HEK293 (cell line): ENCODE data around the gene MEGF10.
A peak's percentile ranks its signal among the peaks of the same experiment; 100 is the strongest.
"Not testable (repeated sequence)": the region's sequence is repeated elsewhere in the genome, so short reads cannot be mapped to it uniquely, and the experiment has no call there.

Experiments used
- CTCF ChIA-PET: fragments of 350-600 bp; formaldehyde crosslinking; extraction: SDS; loops from one replicate; lab custom pipeline; 2021; ENCODE audit warnings: antibody characterized with exemption; lab: Yijun Ruan, JAX
- POLR2A ChIA-PET: fragments of 300-600 bp; formaldehyde crosslinking; extraction: SDS; loops from one replicate; lab custom pipeline; 2020; ENCODE audit warnings: antibody characterized with exemption, inconsistent platforms; lab: Yijun Ruan, JAX
- H3K27ac ChIP-seq: fragments of 200-500 bp; sonication (Bioruptor generic); 2 replicates; pipeline ENCODE4 v1.5.1; 2014; ENCODE audit warnings: low read depth, low read length, control low read depth, inconsistent platforms; ENCODE audit errors: extremely low read depth
- H3K36me3 ChIP-seq, 2 experiments: fragments of 200-500 bp in 1 of 2; sonication (Bioruptor generic) in 1 of 2; 1 replicate in 1 of 2; 2 replicates in 1 of 2; pipeline ENCODE4 v1.5.1; 2014 to 2017; ENCODE audit warnings: inconsistent platforms in 2 of 2, low read length in 2 of 2; ENCODE audit not compliant: control insufficient read depth in 2 of 2, insufficient read depth in 1 of 2
- H3K4me1 ChIP-seq: fragments of 200-500 bp; sonication (Bioruptor generic); 2 replicates; pipeline ENCODE4 v1.5.1; 2014; ENCODE audit warnings: mild to moderate bottlenecking, low read length, inconsistent platforms; ENCODE audit not compliant: control insufficient read depth, insufficient read depth
- H3K4me3 ChIP-seq: 2 replicates; pipeline ENCODE4 v1.5.1; 2011; ENCODE audit warnings: low read depth, mild to moderate bottlenecking, control low read depth, low read length, moderate library complexity
- H3K9me3 ChIP-seq: fragments of 200-500 bp; sonication (Bioruptor generic); 2 replicates; pipeline ENCODE4 v1.5.1; 2014; ENCODE audit warnings: low read depth, low read length, inconsistent platforms; ENCODE audit not compliant: control insufficient read depth, insufficient read depth
- GLIS2 ChIP-seq: fragments of 450-650 bp; formaldehyde crosslinking; IDR thresholded peaks from 2 replicates; pipeline ENCODE4 v1.5.1; 2016; ENCODE audit warnings: missing biosample characterization, missing genetic modification characterization
- KLF1 ChIP-seq: fragments of 450-650 bp; formaldehyde crosslinking; IDR thresholded peaks from 2 replicates; pipeline ENCODE4 v1.5.1; 2016; ENCODE audit warnings: missing biosample characterization, missing genetic modification characterization
- SALL2 ChIP-seq: fragments of 450-650 bp; formaldehyde crosslinking; IDR thresholded peaks from 2 replicates; pipeline ENCODE4 v1.5.0; 2017; ENCODE audit warnings: missing biosample characterization, mild to moderate bottlenecking, missing genetic modification characterization, borderline replicate concordance
- SCRT1 ChIP-seq: fragments of 450-650 bp; formaldehyde crosslinking; IDR thresholded peaks from 2 replicates; pipeline ENCODE4 v1.5.1; 2016; ENCODE audit warnings: missing biosample characterization, missing genetic modification characterization, borderline replicate concordance
- SCRT2 ChIP-seq: fragments of 450-650 bp; formaldehyde crosslinking; IDR thresholded peaks from 2 replicates; pipeline ENCODE4 v1.5.1; 2016; ENCODE audit warnings: missing biosample characterization, missing genetic modification characterization
- WT1 ChIP-seq: fragments of 450-650 bp; formaldehyde crosslinking; IDR thresholded peaks from 2 replicates; pipeline ENCODE4 v1.5.1; 2016; ENCODE audit warnings: missing biosample characterization, missing genetic modification characterization
- YY1 ChIP-seq: fragments of 450-650 bp; formaldehyde crosslinking; IDR thresholded peaks from 2 replicates; pipeline ENCODE4 v1.5.1; 2018; ENCODE audit warnings: missing biosample characterization, missing genetic modification characterization
- ZBTB11 ChIP-seq: fragments of 450-650 bp; formaldehyde crosslinking; conservative IDR thresholded peaks from 2 replicates; pipeline ENCODE4 v1.5.1; 2016; ENCODE audit warnings: low read depth, missing biosample characterization, missing genetic modification characterization
- ZBTB17 ChIP-seq: fragments of 450-650 bp; formaldehyde crosslinking; IDR thresholded peaks from 2 replicates; pipeline ENCODE4 v1.5.1; 2016; ENCODE audit warnings: missing biosample characterization, missing genetic modification characterization
- ZNF148 ChIP-seq: fragments of 450-650 bp; formaldehyde crosslinking; IDR thresholded peaks from 2 replicates; pipeline ENCODE4 v1.5.0; 2017; ENCODE audit warnings: missing biosample characterization, missing genetic modification characterization, borderline replicate concordance
- ZNF184 ChIP-seq: fragments of 450-650 bp; IDR thresholded peaks from 2 replicates; pipeline ENCODE4 v1.5.1; 2018; ENCODE audit warnings: missing biosample characterization, mild to moderate bottlenecking, missing genetic modification characterization
- ZNF221 ChIP-seq: fragments of 450-650 bp; formaldehyde crosslinking; IDR thresholded peaks from 2 replicates; pipeline ENCODE4 v1.5.1; 2017; ENCODE audit warnings: missing biosample characterization, missing genetic modification characterization, borderline replicate concordance
- ZNF23 ChIP-seq: fragments of 450-650 bp; formaldehyde crosslinking; IDR thresholded peaks from 2 replicates; pipeline ENCODE4 v1.5.1; 2016; ENCODE audit warnings: missing biosample characterization, missing genetic modification characterization, borderline replicate concordance
- ZNF248 ChIP-seq: fragments of 450-650 bp; formaldehyde crosslinking; IDR thresholded peaks from 2 replicates; pipeline ENCODE4 v1.5.1; 2017; ENCODE audit warnings: missing biosample characterization, missing genetic modification characterization
- ZNF501 ChIP-seq: fragments of 450-650 bp; formaldehyde crosslinking; IDR thresholded peaks from 2 replicates; pipeline ENCODE4 v1.5.1; 2016; ENCODE audit warnings: missing biosample characterization, missing genetic modification characterization
- ZNF513 ChIP-seq: fragments of 450-650 bp; IDR thresholded peaks from 2 replicates; pipeline ENCODE4 v1.5.1; 2018; ENCODE audit warnings: missing biosample characterization, missing genetic modification characterization
- ZNF529 ChIP-seq: fragments of 450-650 bp; formaldehyde crosslinking; IDR thresholded peaks from 2 replicates; pipeline ENCODE4 v1.5.1; 2017; ENCODE audit warnings: missing genetic modification characterization, missing biosample characterization; ENCODE audit not compliant: insufficient replicate concordance
- ZNF555 ChIP-seq: fragments of 450-650 bp; formaldehyde crosslinking; conservative IDR thresholded peaks from 2 replicates; pipeline ENCODE4 v1.5.1; 2017; ENCODE audit warnings: missing biosample characterization, mild to moderate bottlenecking, missing genetic modification characterization, inconsistent platforms
- ZNF561 ChIP-seq: fragments of 450-650 bp; IDR thresholded peaks from 2 replicates; pipeline ENCODE4 v1.5.1; 2018; ENCODE audit warnings: missing biosample characterization, missing genetic modification characterization, borderline replicate concordance
- ZNF585B ChIP-seq: fragments of 450-650 bp; formaldehyde crosslinking; IDR thresholded peaks from 2 replicates; pipeline ENCODE4 v1.5.1; 2016; ENCODE audit warnings: missing biosample characterization, missing genetic modification characterization
- ZNF621 ChIP-seq: fragments of 450-650 bp; formaldehyde crosslinking; IDR thresholded peaks from 2 replicates; pipeline ENCODE4 v1.5.1; 2017; ENCODE audit warnings: missing biosample characterization, missing genetic modification characterization
- ZNF777 ChIP-seq: fragments of 450-650 bp; formaldehyde crosslinking; IDR thresholded peaks from 2 replicates; pipeline ENCODE4 v1.5.1; 2017; ENCODE audit warnings: missing biosample characterization, missing genetic modification characterization, borderline replicate concordance

The MEGF10 gene

GRCh38 chr5:127295454-127295853 lies 4.9 kb downstream of the MEGF10 start:
- no peaks in the 10 kb centered on the region for H3K9me3 ChIP-seq
- ChIA-PET POLR2A (no interaction called here), CTCF (interaction anchor here (0.9 kb wide), 2 partner anchors 17 to 161 kb away, joined by 3 to 5 read pairs; no protein-coding TSS in a partner anchor)
- H3K4me3 ChIP-seq, result no peak overlapping the region
- H3K27ac ChIP-seq, result no peak overlapping the region
- H3K36me3 ChIP-seq, result no peaks in the 10 kb centered on the region
- no peak for TF ChIP-seq ZNF621 (tag by site-specific recombination)
- TF ChIP-seq ZNF23 (tag by site-specific recombination), result no peak
- TF ChIP-seq ZBTB17 (tag by site-specific recombination), result no peak
- TF ChIP-seq YY1 (tag by site-specific recombination), result no peak
- no peak for TF ChIP-seq ZNF585B (tag by site-specific recombination)
- TF ChIP-seq GLIS2 (tag by site-specific recombination), result no peak
- TF ChIP-seq ZNF561, result no peak
- no peak for TF ChIP-seq ZNF248 (tag by site-specific recombination)
- TF ChIP-seq ZNF221, result no peak
- no peak for TF ChIP-seq ZNF513 (tag by site-specific recombination)
- no peak for TF ChIP-seq ZNF529 (tag by site-specific recombination)
- no peak for TF ChIP-seq WT1 (tag by site-specific recombination)
- no peak for TF ChIP-seq ZBTB11 (tag by site-specific recombination)
- TF ChIP-seq ZNF148, result no peak
- no peak for TF ChIP-seq SALL2 (tag by site-specific recombination)
- no peak for TF ChIP-seq ZNF501
- no peak for TF ChIP-seq ZNF184
- no peaks in the 10 kb centered on the region for H3K4me1 ChIP-seq

- CTCF ChIA-PET, result interaction anchor here (1.5 kb wide), 1 partner anchor 197 kb away, joined by 3 read pairs; no protein-coding TSS in a partner anchor
Observed at GRCh38 chr5:127296321-127296720, 5.7 kb downstream of the MEGF10 start.

GRCh38 chr5:127296894-127297293 lies 6.3 kb downstream of the MEGF10 start:
- H3K36me3 ChIP-seq, POLR2A ChIA-PET, H3K4me3 ChIP-seq, H3K27ac ChIP-seq, H3K9me3 ChIP-seq, H3K4me1 ChIP-seq: not testable (repeated sequence)
- CTCF ChIA-PET, result interaction anchor here (0.6 to 1.5 kb wide), 2 partner anchors 78 to 196 kb away, joined by 3 read pairs; no protein-coding TSS in a partner anchor

More at GRCh38 chr5:127296321-127296720, 5.7 kb downstream of the MEGF10 start:
- Histone ChIP-seq H3K27ac (no peak overlapping the region), H3K4me1 (no peaks in the 10 kb centered on the region), H3K36me3 (no peaks in the 10 kb centered on the region), H3K4me3 (no peak overlapping the region), H3K9me3 (no peaks in the 10 kb centered on the region)
- POLR2A ChIA-PET, result no interaction called here
- TF ChIP-seq ZNF777 (tag by site-specific recombination) (no peak), ZNF555 (tag by site-specific recombination) (no peak), KLF1 (tag by site-specific recombination) (no peak), SCRT2 (tag by site-specific recombination) (peak; percentile 77), SCRT1 (tag by site-specific recombination) (0 out of 2 replicates have a peak, but pooled peaks have one; percentile 35)
